ENCODE data around the gene SDC1. TPM values are rescaled to one million over a fixed set of nuclear protein-coding genes. Genes with fewer than 3 reads are reported as not detected.
"Not testable (repeated sequence)": the region's sequence is repeated elsewhere in the genome, so short reads cannot be mapped to it uniquely, and the experiment has no call there.

The SDC1 gene
- total RNA-seq, 1 experiment from 2014 or later: 11.5 TPM

GRCh38 chr2:20234597-20234996 is 9.7 kb upstream of the SDC1 start:
- not testable (repeated sequence) for H3K27ac ChIP-seq (ENCODE audit: low read length); H4K20me1 ChIP-seq (ENCODE audit: insufficient read depth, low read depth, low read length); H3K4me2 ChIP-seq (ENCODE audit: low read depth, low read length, poor library complexity, severe bottlenecking); H3K9me3 ChIP-seq (ENCODE audit: low read length); H3K36me3 ChIP-seq (ENCODE audit: insufficient read depth, low read length); H3K79me2 ChIP-seq (ENCODE audit: low read length); H3K9me2 ChIP-seq (replicated peaks; ENCODE audit: insufficient read depth, low read length); H3K4me1 ChIP-seq (ENCODE audit: low read length); H2AFZ ChIP-seq (ENCODE audit: low read length); DNase-seq; H3K4me3 ChIP-seq (ENCODE audit: low read length); H3K9ac ChIP-seq (ENCODE audit: low read length); H3K27me3 ChIP-seq (ENCODE audit: low read length)

- Histone ChIP-seq H3K4me2 (ENCODE audit: low read depth, low read length, poor library complexity, severe bottlenecking) (no peak overlapping the region), H4K20me1 (ENCODE audit: insufficient read depth, low read depth, low read length) (no peaks in the 10 kb centered on the region), H2AFZ (ENCODE audit: low read length) (no peak overlapping the region), H3K36me3 (ENCODE audit: insufficient read depth, low read length) (no peaks in the 10 kb centered on the region), H3K27me3 (ENCODE audit: low read length) (no peaks in the 10 kb centered on the region), H3K9me3 (ENCODE audit: low read length) (no peaks in the 10 kb centered on the region), H3K79me2 (ENCODE audit: low read length) (no peaks in the 10 kb centered on the region), H3K4me1 (ENCODE audit: low read length) (no peaks in the 10 kb centered on the region), H3K4me3 (ENCODE audit: low read length) (no peak overlapping the region), H3K9ac (ENCODE audit: low read length) (no peak overlapping the region), H3K27ac (ENCODE audit: low read length) (no peak overlapping the region), H3K9me2 (replicated peaks; ENCODE audit: insufficient read depth, low read length) (no peaks in the 10 kb centered on the region)
- DNase-seq: no peak
Observed at GRCh38 chr2:20232837-20233207, 7.9 kb upstream of the SDC1 start.

GRCh38 chr2:20231598-20232026 is 6.7 kb upstream of the SDC1 start:
- Histone ChIP-seq H3K27me3 (ENCODE audit: low read length) (no peaks in the 10 kb centered on the region), H3K27ac (ENCODE audit: low read length) (no peak overlapping the region), H3K4me3 (ENCODE audit: low read length) (no peak overlapping the region), H3K36me3 (ENCODE audit: insufficient read depth, low read length) (no peaks in the 10 kb centered on the region), H3K9me3 (ENCODE audit: low read length) (no peaks in the 10 kb centered on the region), H4K20me1 (ENCODE audit: insufficient read depth, low read depth, low read length) (no peaks in the 10 kb centered on the region), H3K9me2 (replicated peaks; ENCODE audit: insufficient read depth, low read length) (no peaks in the 10 kb centered on the region), H3K4me1 (ENCODE audit: low read length) (no peaks in the 10 kb centered on the region), H3K9ac (ENCODE audit: low read length) (no peak overlapping the region), H3K4me2 (ENCODE audit: low read depth, low read length, poor library complexity, severe bottlenecking) (no peak overlapping the region), H2AFZ (ENCODE audit: low read length) (no peak overlapping the region), H3K79me2 (ENCODE audit: low read length) (no peaks in the 10 kb centered on the region)
- no peak for DNase-seq

- no peaks in the 10 kb centered on the region for H3K4me1 ChIP-seq (ENCODE audit: low read length)
- H2AFZ ChIP-seq (ENCODE audit: low read length): no peak overlapping the region
- H3K9ac ChIP-seq (ENCODE audit: low read length): no peak overlapping the region
- H3K9me2 ChIP-seq (replicated peaks; ENCODE audit: insufficient read depth, low read length): no peaks in the 10 kb centered on the region
- DNase-seq: no peak
- no peaks in the 10 kb centered on the region for H3K9me3 ChIP-seq (ENCODE audit: low read length)
- H3K79me2 ChIP-seq (ENCODE audit: low read length): no peaks in the 10 kb centered on the region
- H3K36me3 ChIP-seq (ENCODE audit: insufficient read depth, low read length): no peaks in the 10 kb centered on the region
- no peaks in the 10 kb centered on the region for H4K20me1 ChIP-seq (ENCODE audit: insufficient read depth, low read depth, low read length)
- H3K27ac ChIP-seq (ENCODE audit: low read length): no peak overlapping the region
- H3K27me3 ChIP-seq (ENCODE audit: low read length): no peaks in the 10 kb centered on the region
- H3K4me2 ChIP-seq (ENCODE audit: low read depth, low read length, poor library complexity, severe bottlenecking): no peak overlapping the region
- no peak overlapping the region for H3K4me3 ChIP-seq (ENCODE audit: low read length)
Observed at GRCh38 chr2:20231159-20231558, 6.2 kb upstream of the SDC1 start.

GRCh38 chr2:20230114-20230425 is 5.1 kb upstream of the SDC1 start:
- Histone ChIP-seq H3K9me2 (replicated peaks; ENCODE audit: insufficient read depth, low read length) (no peaks in the 10 kb centered on the region), H4K20me1 (ENCODE audit: insufficient read depth, low read depth, low read length) (no peaks in the 10 kb centered on the region), H3K79me2 (ENCODE audit: low read length) (no peaks in the 10 kb centered on the region), H3K4me1 (ENCODE audit: low read length) (peaks cover 8% of the 10 kb centered on the region), H3K4me2 (ENCODE audit: low read depth, low read length, poor library complexity, severe bottlenecking) (no peak overlapping the region), H3K27ac (ENCODE audit: low read length) (no peak overlapping the region), H3K9ac (ENCODE audit: low read length) (no peak overlapping the region), H3K4me3 (ENCODE audit: low read length) (no peak overlapping the region), H3K9me3 (ENCODE audit: low read length) (no peaks in the 10 kb centered on the region), H3K36me3 (ENCODE audit: insufficient read depth, low read length) (no peaks in the 10 kb centered on the region), H2AFZ (ENCODE audit: low read length) (no peak overlapping the region), H3K27me3 (ENCODE audit: low read length) (no peaks in the 10 kb centered on the region)
- no peak for DNase-seq

- no peaks in the 10 kb centered on the region for H3K9me3 ChIP-seq (ENCODE audit: low read length)
- no peak overlapping the region for H3K9ac ChIP-seq (ENCODE audit: low read length)
- no peak overlapping the region for H3K4me2 ChIP-seq (ENCODE audit: low read depth, low read length, poor library complexity, severe bottlenecking)
Observed at GRCh38 chr2:20229322-20230113, 4.6 kb upstream of the SDC1 start.

GRCh38 chr2:20227894-20228505 is 3.1 kb upstream of the SDC1 start:
- DNase-seq: peak; percentile 64
- Histone ChIP-seq H3K9me3 (ENCODE audit: low read length) (no peaks in the 10 kb centered on the region), H4K20me1 (ENCODE audit: insufficient read depth, low read depth, low read length) (no peaks in the 10 kb centered on the region), H3K4me1 (ENCODE audit: low read length) (peaks cover 12% of the 10 kb centered on the region), H3K4me2 (ENCODE audit: low read depth, low read length, poor library complexity, severe bottlenecking) (no peak overlapping the region), H3K9me2 (replicated peaks; ENCODE audit: insufficient read depth, low read length) (no peaks in the 10 kb centered on the region), H3K27ac (ENCODE audit: low read length) (no peak overlapping the region), H3K36me3 (ENCODE audit: insufficient read depth, low read length) (no peaks in the 10 kb centered on the region), H3K79me2 (ENCODE audit: low read length) (peaks cover 1% of the 10 kb centered on the region), H3K9ac (ENCODE audit: low read length) (no peak overlapping the region), H2AFZ (ENCODE audit: low read length) (no peak overlapping the region), H3K27me3 (ENCODE audit: low read length) (no peaks in the 10 kb centered on the region), H3K4me3 (ENCODE audit: low read length) (no peak overlapping the region)

More at GRCh38 chr2:20229322-20230113, 4.6 kb upstream of the SDC1 start:
- Histone ChIP-seq H4K20me1 (ENCODE audit: insufficient read depth, low read depth, low read length) (no peaks in the 10 kb centered on the region), H3K36me3 (ENCODE audit: insufficient read depth, low read length) (no peaks in the 10 kb centered on the region), H3K9me2 (replicated peaks; ENCODE audit: insufficient read depth, low read length) (no peaks in the 10 kb centered on the region), H3K27ac (ENCODE audit: low read length) (no peak overlapping the region), H3K27me3 (ENCODE audit: low read length) (no peaks in the 10 kb centered on the region), H3K4me1 (ENCODE audit: low read length) (peaks cover 8% of the 10 kb centered on the region), H3K4me3 (ENCODE audit: low read length) (no peak overlapping the region), H2AFZ (ENCODE audit: low read length) (no peak overlapping the region), H3K79me2 (ENCODE audit: low read length) (no peaks in the 10 kb centered on the region)
- DNase-seq: no peak

GRCh38 chr2:20226152-20226545 is 1.2 kb upstream of the SDC1 start:
- Histone ChIP-seq H2AFZ (ENCODE audit: low read length) (no peak overlapping the region), H3K9me2 (replicated peaks; ENCODE audit: insufficient read depth, low read length) (no peaks in the 10 kb centered on the region), H3K9me3 (ENCODE audit: low read length) (no peaks in the 10 kb centered on the region), H3K9ac (ENCODE audit: low read length) (no peak overlapping the region), H4K20me1 (ENCODE audit: insufficient read depth, low read depth, low read length) (no peaks in the 10 kb centered on the region), H3K79me2 (ENCODE audit: low read length) (peaks cover 18% of the 10 kb centered on the region), H3K4me3 (ENCODE audit: low read length) (no peak overlapping the region), H3K27ac (ENCODE audit: low read length) (no peak overlapping the region), H3K27me3 (ENCODE audit: low read length) (no peaks in the 10 kb centered on the region), H3K4me2 (ENCODE audit: low read depth, low read length, poor library complexity, severe bottlenecking) (no peak overlapping the region), H3K4me1 (ENCODE audit: low read length) (peaks cover 30% of the 10 kb centered on the region), H3K36me3 (ENCODE audit: insufficient read depth, low read length) (no peaks in the 10 kb centered on the region)
- no peak for DNase-seq

Measured in Karpas-422 (cell line).